D721Med (cell line): ENCODE measurements around the gene EMC8.

Experiments
- DNase-seq: peaks from one replicate; pipeline ENCODE4 v3.0.0; 2011; ENCODE audit warnings: low spot score; ENCODE audit not compliant: insufficient read length
- FAIRE-seq: peaks from 2 replicates; lab custom pipeline; 2011; peaks lifted over from hg19 to GRCh38; lab: Jason Lieb, UNC
- TF ChIP-seq, protein P1 (sequence below): IDR thresholded peaks from 2 replicates; pipeline ENCODE4 v1.5.1; 2012; ENCODE audit warnings: mild to moderate bottlenecking, control low read depth; ENCODE audit not compliant: insufficient read depth; ENCODE audit errors: missing control alignments

Gene EMC8

DNA sequence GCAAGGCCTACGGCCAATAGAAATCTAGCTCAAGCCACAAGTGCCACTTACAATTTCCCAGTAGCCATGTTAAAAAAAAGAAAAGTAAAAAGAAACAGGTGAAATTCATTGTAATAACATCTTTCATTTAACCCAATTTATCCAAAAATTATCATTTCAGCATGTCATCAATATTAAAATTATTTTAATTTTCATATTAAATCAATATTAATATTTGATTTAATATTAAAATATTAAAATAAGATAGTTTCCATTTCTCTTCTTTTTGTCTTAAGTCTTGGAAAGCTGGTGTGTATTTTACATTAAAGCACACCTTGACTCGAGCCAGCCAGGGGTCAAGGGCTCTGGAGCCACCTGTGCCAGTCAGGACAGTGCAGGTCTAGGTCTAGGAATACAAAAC is 35.7 kb downstream of the EMC8 start:
- TF ChIP-seq, protein P1, sequence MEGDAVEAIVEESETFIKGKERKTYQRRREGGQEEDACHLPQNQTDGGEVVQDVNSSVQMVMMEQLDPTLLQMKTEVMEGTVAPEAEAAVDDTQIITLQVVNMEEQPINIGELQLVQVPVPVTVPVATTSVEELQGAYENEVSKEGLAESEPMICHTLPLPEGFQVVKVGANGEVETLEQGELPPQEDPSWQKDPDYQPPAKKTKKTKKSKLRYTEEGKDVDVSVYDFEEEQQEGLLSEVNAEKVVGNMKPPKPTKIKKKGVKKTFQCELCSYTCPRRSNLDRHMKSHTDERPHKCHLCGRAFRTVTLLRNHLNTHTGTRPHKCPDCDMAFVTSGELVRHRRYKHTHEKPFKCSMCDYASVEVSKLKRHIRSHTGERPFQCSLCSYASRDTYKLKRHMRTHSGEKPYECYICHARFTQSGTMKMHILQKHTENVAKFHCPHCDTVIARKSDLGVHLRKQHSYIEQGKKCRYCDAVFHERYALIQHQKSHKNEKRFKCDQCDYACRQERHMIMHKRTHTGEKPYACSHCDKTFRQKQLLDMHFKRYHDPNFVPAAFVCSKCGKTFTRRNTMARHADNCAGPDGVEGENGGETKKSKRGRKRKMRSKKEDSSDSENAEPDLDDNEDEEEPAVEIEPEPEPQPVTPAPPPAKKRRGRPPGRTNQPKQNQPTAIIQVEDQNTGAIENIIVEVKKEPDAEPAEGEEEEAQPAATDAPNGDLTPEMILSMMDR, result no peak
- no peak for FAIRE-seq

DNA sequence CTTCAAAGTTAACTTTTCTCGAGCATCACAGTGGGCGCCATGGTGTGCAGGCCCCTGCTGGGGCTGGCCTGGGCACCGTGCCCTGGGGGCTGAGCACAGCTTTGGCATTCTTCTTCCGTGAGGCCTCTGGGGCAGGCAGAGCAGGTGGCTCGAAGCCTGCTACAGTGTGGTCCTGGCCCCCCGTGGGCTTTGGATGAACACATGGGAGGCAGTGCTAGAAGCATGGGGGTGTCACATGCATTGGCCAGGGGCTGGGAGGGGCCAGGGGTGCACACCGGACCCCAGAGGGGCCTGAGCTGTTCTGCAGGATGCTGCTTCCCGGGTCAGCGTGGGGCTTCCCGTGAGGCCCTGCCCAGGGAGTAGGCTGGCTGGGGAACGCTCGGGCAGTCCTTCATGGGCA is 36.4 kb downstream of the EMC8 start:
- FAIRE-seq (no peak), DNase-seq (no peak)
- TF ChIP-seq, protein P1, result no peak

More for the DNA sequence above, 35.7 kb downstream of the EMC8 start:
- no peak for DNase-seq

DNA sequence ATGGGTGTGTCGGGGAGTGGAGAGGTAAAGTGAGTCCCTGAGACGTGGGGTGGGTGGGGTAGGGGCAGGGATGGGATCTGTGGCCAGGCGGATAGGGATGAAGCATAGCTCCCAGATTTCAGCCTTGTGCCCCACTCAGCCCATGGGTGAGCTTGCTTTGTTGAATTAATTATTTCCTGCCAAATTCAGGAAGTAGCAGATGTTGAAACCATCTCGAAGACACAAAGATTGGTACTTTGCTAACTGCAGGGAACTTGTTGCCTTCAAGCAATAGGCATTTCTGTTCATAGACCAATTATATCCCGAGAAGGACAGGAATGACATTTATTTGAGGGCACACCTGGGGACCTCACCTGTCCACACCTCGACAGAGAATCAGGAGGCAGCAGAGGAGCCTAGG is 37.5 kb downstream of the EMC8 start:
- FAIRE-seq (no peak), DNase-seq (no peak)
- TF ChIP-seq, protein P1, result no peak

DNA sequence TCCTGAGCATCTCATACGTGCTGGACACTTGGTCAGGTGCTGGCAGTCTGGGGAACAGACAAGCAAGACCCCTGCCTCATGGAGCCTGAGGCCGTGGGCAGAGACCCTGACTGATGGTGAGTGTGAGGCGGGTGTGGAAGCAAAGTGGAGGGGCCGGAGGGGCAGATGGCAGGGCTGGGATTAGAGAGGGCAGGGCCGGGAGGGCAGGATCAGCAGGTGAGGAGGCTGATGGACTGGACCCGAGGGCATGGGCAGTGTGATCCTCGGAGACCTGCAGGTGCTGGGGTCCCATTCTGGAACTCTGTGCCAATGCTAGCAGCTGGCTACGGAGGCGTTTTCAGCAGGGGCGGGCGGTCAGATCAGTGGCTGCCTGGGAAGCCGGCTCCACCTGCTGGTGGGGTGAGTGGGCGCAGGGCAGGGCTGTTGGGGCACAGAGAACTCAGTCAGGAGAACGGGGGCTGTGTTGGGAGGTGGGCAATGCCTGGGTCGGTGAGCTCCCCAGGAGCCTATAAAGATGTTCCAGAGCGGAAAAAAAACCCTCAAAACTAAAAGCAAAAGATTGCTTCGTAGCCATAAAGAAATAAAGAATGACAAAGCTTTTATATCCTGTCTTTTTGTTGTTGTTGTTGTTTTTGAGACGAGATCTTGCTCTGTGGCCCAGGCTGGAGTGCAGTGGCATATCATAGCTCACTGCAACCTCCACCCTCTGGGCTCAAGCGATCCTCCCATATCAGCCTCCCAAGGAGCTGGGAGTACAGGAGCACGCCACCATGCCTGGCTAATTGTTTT is 39.5 kb downstream of the EMC8 start:
- TF ChIP-seq, protein P1, result peak; percentile 60
- FAIRE-seq, result no peak
- no peak for DNase-seq

DNA sequence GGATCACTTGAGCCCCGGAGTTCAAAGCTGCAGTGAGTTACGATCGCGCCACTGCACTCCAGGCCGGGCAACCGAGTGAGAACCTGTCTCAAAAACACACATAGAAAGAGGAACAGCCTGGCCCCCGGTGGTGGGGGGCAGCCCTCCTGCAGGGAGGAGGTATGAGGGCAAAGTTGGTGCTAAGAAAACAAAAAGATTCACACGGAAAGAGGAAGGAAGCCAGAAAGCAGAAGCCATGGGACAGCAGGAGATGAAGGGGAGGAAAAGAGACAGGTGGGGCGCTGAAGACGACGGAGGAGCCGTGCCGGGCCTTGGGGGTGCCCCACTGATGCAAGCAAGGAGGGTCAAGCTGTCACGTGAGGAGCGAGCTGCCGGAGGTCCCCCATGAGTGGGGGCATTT is 40.2 kb downstream of the EMC8 start:
- FAIRE-seq, result no peak
- no peak for DNase-seq
- TF ChIP-seq, protein P1, result no peak

DNA sequence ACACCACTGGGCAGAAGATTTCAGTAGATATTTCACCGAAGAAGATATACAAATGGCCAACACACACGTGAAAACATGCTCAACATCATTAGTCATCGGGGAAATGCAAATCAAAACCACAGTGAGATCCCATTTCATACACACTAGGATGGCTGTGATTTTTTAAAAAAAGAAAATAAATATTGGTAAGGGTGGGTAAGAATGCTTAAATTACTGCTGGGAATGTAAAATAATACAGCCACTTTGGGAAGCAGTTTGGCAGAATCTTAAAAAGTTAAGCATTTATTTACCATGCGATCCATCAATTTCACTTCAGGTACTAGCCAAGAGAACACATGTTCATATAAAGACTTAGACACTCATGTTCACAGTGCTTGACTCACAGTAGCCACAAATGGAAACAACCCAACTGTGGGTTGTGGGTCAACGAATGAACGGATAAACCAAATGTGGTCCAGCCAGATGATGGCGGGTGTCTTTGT is 42.0 kb downstream of the EMC8 start:
- TF ChIP-seq, protein P1, result no peak
- FAIRE-seq (no peak), DNase-seq (no peak)
